ENCODE data around the gene LRRC8E. TPM values are rescaled to one million over a fixed set of nuclear protein-coding genes. Genes with fewer than 3 reads are reported as not detected.

Gene LRRC8E
- total RNA-seq, 4 donors from 2014 or later = 27.3 to 31.8 (median 29.8) TPM

- no peak for DNase-seq (ENCODE audit: low spot score in 2 of 2)
- intact Hi-C loops (cut with DNase I; ENCODE audit: low total_unique reads) = loop anchor here (5.0 kb wide), 1 partner anchor 1671 kb away; no protein-coding TSS in a partner anchor
- WGBS, 2 donors = 93 to 94% methylated on average over 6 of the region's 6 CpGs
- TF ChIP-seq CTCF (IDR thresholded peaks at IDR 0.05) = no peak
- H3K4me3 ChIP-seq (ENCODE audit: low read depth, poor library complexity, severe bottlenecking) = no peak overlapping the region
These were observed 44.8 kb upstream of the LRRC8E start for GRCh38 chr19:7843521-7843920.

- no peak for DNase-seq (ENCODE audit: low spot score in 2 of 2)
- intact Hi-C loops (cut with DNase I; ENCODE audit: low total_unique reads) = loop anchor here (5.0 kb wide), 1 partner anchor 1672 kb away; no protein-coding TSS in a partner anchor
- TF ChIP-seq CTCF (IDR thresholded peaks at IDR 0.05) (no peak), POLR2A (IDR thresholded peaks at IDR 0.05) (no peak)
- H3K4me3 ChIP-seq (ENCODE audit: low read depth, poor library complexity, severe bottlenecking) = no peak overlapping the region
- 89 to 94% methylated on average over 3 to 5 of the region's 5 CpGs for WGBS, 2 donors
These were observed 43.9 kb upstream of the LRRC8E start for GRCh38 chr19:7844405-7844804.

GRCh38 chr19:7844951-7845350 is 43.4 kb upstream of the LRRC8E start:
- H3K4me3 ChIP-seq (ENCODE audit: low read depth, poor library complexity, severe bottlenecking) = no peak overlapping the region
- 94% methylated on average over 10 of the region's 10 CpGs for WGBS, 2 donors
- no peak for DNase-seq (ENCODE audit: low spot score in 2 of 2)
- TF ChIP-seq CTCF (IDR thresholded peaks at IDR 0.05) = no peak
- TF ChIP-seq POLR2A (IDR thresholded peaks at IDR 0.05) = no peak
- intact Hi-C loops (cut with DNase I; ENCODE audit: low total_unique reads) = loop anchor here (5.0 kb wide), 1 partner anchor 1673 kb away; no protein-coding TSS in a partner anchor

GRCh38 chr19:7845390-7846154 is 42.7 kb upstream of the LRRC8E start:
- intact Hi-C loops (cut with DNase I; ENCODE audit: low total_unique reads) = no loop called here
- no peak for DNase-seq (ENCODE audit: low spot score in 2 of 2)
- WGBS, 2 donors = 88 to 89% methylated on average over 19 to 20 of the region's 20 CpGs
- H3K4me3 ChIP-seq (ENCODE audit: low read depth, poor library complexity, severe bottlenecking) = no peak overlapping the region
- no peak for TF ChIP-seq POLR2A (IDR thresholded peaks at IDR 0.05)
- TF ChIP-seq CTCF (IDR thresholded peaks at IDR 0.05) = no peak

GRCh38 chr19:7846155-7846646 is 42.1 kb upstream of the LRRC8E start:
- 88 to 96% methylated on average over 15 to 19 of the region's 19 CpGs for WGBS, 2 donors
- intact Hi-C loops (cut with DNase I; ENCODE audit: low total_unique reads) = no loop called here
- H3K4me3 ChIP-seq (ENCODE audit: low read depth, poor library complexity, severe bottlenecking) = no peak overlapping the region
- no peak for DNase-seq (ENCODE audit: low spot score in 2 of 2)
- TF ChIP-seq POLR2A (IDR thresholded peaks at IDR 0.05) = no peak
- TF ChIP-seq CTCF (IDR thresholded peaks at IDR 0.05) = no peak
